Measurements from ENCODE around the gene LSM12.

DNA sequence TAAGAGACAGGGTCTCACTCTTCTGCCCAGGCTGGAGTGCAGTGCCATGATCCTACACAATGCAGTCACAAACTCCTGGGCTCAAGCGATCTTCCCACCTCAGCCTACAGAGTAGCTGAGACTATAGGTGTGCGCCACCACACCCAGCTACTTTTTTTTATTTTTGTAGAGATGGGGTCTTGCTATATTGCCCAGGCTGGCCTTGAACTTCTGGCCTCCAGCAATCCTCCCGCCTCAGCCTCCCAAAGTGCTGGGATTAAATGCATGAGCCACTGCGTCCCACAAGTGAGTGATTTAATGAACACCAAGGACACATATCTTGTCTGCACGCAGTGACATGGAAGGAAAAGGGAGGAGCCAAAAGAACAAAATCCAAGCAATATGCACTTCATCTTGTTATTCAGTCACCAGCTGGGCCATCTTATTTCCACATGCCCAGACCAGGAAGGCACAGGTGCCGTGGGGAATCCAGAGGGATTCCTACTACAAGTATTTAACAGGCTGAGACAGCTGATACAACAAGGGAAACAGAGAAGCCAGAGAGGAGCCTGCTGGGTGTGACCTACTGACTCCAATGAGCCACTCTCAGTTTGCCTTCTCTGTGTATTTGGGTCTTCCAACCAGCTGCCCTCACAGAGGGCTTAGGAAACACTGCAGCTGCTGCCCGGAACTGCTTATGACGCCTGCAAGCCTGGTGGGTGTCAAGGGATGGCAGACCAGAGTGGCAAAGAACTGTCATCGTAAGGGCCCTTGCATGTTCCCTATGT lies 17.0 kb downstream of the LSM12 start:
- TF ChIP-seq POLR2A (IDR thresholded peaks at IDR 0.05) = no peak
- TF ChIP-seq, protein P1, sequence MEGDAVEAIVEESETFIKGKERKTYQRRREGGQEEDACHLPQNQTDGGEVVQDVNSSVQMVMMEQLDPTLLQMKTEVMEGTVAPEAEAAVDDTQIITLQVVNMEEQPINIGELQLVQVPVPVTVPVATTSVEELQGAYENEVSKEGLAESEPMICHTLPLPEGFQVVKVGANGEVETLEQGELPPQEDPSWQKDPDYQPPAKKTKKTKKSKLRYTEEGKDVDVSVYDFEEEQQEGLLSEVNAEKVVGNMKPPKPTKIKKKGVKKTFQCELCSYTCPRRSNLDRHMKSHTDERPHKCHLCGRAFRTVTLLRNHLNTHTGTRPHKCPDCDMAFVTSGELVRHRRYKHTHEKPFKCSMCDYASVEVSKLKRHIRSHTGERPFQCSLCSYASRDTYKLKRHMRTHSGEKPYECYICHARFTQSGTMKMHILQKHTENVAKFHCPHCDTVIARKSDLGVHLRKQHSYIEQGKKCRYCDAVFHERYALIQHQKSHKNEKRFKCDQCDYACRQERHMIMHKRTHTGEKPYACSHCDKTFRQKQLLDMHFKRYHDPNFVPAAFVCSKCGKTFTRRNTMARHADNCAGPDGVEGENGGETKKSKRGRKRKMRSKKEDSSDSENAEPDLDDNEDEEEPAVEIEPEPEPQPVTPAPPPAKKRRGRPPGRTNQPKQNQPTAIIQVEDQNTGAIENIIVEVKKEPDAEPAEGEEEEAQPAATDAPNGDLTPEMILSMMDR (IDR thresholded peaks at IDR 0.05 in 4 of 5, conservative IDR thresholded peaks at IDR 0.05 in 1 of 5) = no peak

Data from gastrocnemius medialis (tissue), 4 donors.